ENCODE measurements around the gene SOS1.

SOS1 gene

GRCh38 chr2:39099870-39100728, 20.8 kb downstream of the SOS1 start:
- Mint-ChIP-seq H3K9me3 (no peaks in the 10 kb centered on the region), H3K27me3 (ENCODE audit: low read depth) (no peaks in the 10 kb centered on the region), H3K36me3 (ENCODE audit: low read depth) (peaks cover 36% of the 10 kb centered on the region), H3K27ac (peak overlapping the region; percentile 72), H3K4me3 (peak overlapping the region; percentile 38), H3K4me1 (ENCODE audit: low read depth) (peaks cover 59% of the 10 kb centered on the region)

GRCh38 chr2:39099310-39099869, 21.5 kb downstream of the SOS1 start:
- Mint-ChIP-seq H3K4me1 (ENCODE audit: low read depth) (peaks cover 61% of the 10 kb centered on the region), H3K27ac (peak overlapping the region; percentile 72), H3K36me3 (ENCODE audit: low read depth) (peaks cover 34% of the 10 kb centered on the region), H3K4me3 (no peak overlapping the region), H3K9me3 (no peaks in the 10 kb centered on the region), H3K27me3 (ENCODE audit: low read depth) (no peaks in the 10 kb centered on the region)

GRCh38 chr2:39095624-39096023, 25.2 kb downstream of the SOS1 start:
- Mint-ChIP-seq H3K4me3 (no peak overlapping the region), H3K27ac (peak overlapping the region; percentile 68)

DNA sequence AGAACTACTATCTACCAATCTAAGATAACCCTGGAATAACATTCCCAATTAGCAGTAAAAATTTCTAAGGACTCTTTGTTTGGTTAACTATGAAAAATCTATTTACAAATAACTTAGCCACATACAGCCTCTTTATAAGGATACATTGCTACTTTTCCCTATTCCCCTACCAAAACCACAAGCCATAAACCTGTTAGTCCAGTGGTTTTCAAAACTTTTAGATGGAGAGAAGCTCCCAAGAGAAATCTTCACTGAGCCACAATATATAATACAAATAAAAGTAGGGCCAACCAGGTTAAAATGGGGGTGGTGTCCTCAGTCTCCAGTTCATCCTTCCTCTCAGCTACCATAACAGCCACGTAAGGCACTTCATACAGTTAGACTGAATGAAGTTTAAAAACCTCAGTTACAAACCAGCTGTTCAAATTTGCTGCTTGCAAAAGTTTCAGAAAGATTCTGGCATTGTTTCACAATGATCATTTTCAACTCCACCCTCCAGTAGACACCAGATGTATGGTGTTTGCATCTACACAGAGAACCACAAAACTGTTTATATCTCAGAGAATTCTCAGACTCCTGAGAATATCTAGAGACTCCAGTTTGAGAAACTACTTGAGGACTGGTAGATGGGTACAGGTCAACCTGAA, 26.0 kb downstream of the SOS1 start:
- H3K27me3 Mint-ChIP-seq (ENCODE audit: low read depth), result no peaks in the 10 kb centered on the region
- H3K9me3 Mint-ChIP-seq, result no peaks in the 10 kb centered on the region
- H3K36me3 Mint-ChIP-seq (ENCODE audit: low read depth), result peaks cover 31% of the 10 kb centered on the region
- H3K4me1 Mint-ChIP-seq (ENCODE audit: low read depth), result peaks cover 53% of the 10 kb centered on the region
- no peak overlapping the region for H3K4me3 Mint-ChIP-seq
- peak overlapping the region; percentile 68 for H3K27ac Mint-ChIP-seq

More at GRCh38 chr2:39095624-39096023, 25.2 kb downstream of the SOS1 start:
- H3K27me3 Mint-ChIP-seq (ENCODE audit: low read depth), result no peaks in the 10 kb centered on the region
- H3K4me1 Mint-ChIP-seq (ENCODE audit: low read depth), result peaks cover 60% of the 10 kb centered on the region
- no peaks in the 10 kb centered on the region for H3K9me3 Mint-ChIP-seq
- peaks cover 35% of the 10 kb centered on the region for H3K36me3 Mint-ChIP-seq (ENCODE audit: low read depth)

DNA sequence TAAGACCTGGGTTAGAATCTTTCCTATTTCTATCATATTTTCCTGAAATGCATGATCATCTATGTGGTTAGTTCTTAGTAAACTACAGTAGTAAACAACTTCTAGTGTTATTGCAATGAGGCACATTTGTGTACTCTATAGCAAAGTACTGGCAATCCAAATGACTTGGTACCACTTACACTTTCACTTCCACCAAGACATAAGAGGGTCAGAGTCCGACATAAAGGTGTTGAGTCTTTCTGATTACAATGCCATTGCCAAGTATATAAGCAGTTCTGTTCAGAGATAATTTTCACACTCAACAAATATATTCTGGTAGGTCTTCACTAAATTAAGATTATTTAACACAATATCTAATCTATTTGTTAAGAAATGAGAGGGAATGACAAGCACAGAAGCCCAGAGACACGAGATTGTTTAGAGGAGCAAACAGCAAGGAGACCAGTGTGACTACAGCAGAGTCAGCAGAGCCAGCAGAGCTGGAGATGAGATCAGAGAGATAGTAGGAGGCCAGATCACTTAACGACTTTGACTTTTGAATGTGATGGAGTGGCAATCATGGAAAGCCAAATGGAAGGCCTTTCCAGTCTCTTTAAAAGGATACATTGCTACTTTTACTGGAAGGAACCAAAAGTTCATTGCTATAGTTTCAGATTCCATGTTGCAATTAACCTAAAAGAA, 27.5 kb downstream of the SOS1 start:
- peaks cover 31% of the 10 kb centered on the region for H3K36me3 Mint-ChIP-seq (ENCODE audit: low read depth)
- H3K9me3 Mint-ChIP-seq, result no peaks in the 10 kb centered on the region
- peak overlapping the region; percentile 42 for H3K27ac Mint-ChIP-seq
- H3K27me3 Mint-ChIP-seq (ENCODE audit: low read depth), result no peaks in the 10 kb centered on the region
- H3K4me3 Mint-ChIP-seq, result no peak overlapping the region
- H3K4me1 Mint-ChIP-seq (ENCODE audit: low read depth), result peaks cover 43% of the 10 kb centered on the region

GRCh38 chr2:39091543-39091942, 29.3 kb downstream of the SOS1 start:
- H3K4me1 Mint-ChIP-seq (ENCODE audit: low read depth), result peaks cover 43% of the 10 kb centered on the region
- no peak overlapping the region for H3K27ac Mint-ChIP-seq
- no peaks in the 10 kb centered on the region for H3K9me3 Mint-ChIP-seq
- H3K36me3 Mint-ChIP-seq (ENCODE audit: low read depth), result peaks cover 30% of the 10 kb centered on the region
- no peak overlapping the region for H3K4me3 Mint-ChIP-seq
- H3K27me3 Mint-ChIP-seq (ENCODE audit: low read depth), result no peaks in the 10 kb centered on the region

DNA sequence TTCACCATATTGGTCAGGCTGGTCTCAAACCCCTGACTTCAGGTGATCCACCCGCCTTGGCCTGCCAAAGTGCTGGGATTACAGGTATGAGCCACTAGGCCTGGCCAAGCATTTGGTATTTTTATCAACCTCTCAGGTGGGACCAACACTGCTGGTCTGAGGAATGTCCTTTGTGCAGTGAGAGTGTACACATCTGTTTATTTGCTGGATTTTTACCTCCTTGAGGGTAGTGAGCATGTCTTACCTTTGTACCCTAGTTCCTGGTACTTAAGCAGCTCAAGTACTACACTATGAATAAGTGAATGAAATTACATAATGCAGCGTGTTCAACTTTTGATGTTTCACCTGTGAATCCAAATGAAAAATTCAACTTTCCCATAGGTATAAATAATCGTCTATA, 29.8 kb downstream of the SOS1 start:
- Mint-ChIP-seq H3K36me3 (ENCODE audit: low read depth) (peaks cover 31% of the 10 kb centered on the region), H3K4me3 (no peak overlapping the region), H3K4me1 (ENCODE audit: low read depth) (peaks cover 40% of the 10 kb centered on the region), H3K27me3 (ENCODE audit: low read depth) (no peaks in the 10 kb centered on the region), H3K27ac (no peak overlapping the region), H3K9me3 (no peaks in the 10 kb centered on the region)

GRCh38 chr2:39080152-39080551, 40.7 kb downstream of the SOS1 start:
- Mint-ChIP-seq H3K27me3 (ENCODE audit: low read depth) (no peaks in the 10 kb centered on the region), H3K4me1 (ENCODE audit: low read depth) (peaks cover 23% of the 10 kb centered on the region), H3K36me3 (ENCODE audit: low read depth) (peaks cover 13% of the 10 kb centered on the region), H3K27ac (no peak overlapping the region), H3K4me3 (no peak overlapping the region), H3K9me3 (no peaks in the 10 kb centered on the region)

DNA sequence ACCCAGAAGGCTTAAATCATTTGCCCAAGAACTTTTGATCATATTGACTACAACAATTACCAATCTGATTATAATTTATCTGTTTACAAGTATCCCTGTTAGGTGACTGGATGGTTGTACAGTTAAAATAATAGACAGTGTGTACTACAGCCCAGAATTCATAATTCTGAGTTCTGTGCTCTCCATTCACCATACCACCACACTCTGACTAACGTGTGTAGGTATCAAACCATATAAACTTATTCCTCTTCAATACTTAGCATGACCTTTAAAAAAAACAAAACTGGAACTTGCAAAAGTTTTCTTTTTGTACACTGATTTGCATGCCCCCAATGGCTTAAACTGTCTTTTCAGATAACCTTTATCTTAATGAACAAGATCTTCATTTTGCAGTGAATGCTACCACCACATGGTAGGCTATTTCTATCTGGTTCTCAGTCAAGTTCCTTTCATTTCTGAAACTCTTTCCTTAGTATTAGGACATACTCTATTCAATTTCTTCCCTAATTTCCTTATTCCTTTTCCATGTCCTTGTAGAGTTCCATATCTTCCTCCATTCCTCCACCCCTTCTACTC, 50.9 kb downstream of the SOS1 start:
- H3K4me1 Mint-ChIP-seq (ENCODE audit: low read depth), result peaks cover 28% of the 10 kb centered on the region
- no peak overlapping the region for H3K4me3 Mint-ChIP-seq
- no peaks in the 10 kb centered on the region for H3K27me3 Mint-ChIP-seq (ENCODE audit: low read depth)
- no peaks in the 10 kb centered on the region for H3K9me3 Mint-ChIP-seq
- H3K36me3 Mint-ChIP-seq (ENCODE audit: low read depth), result peaks cover 35% of the 10 kb centered on the region
- H3K27ac Mint-ChIP-seq, result no peak overlapping the region

- H3K36me3 Mint-ChIP-seq (ENCODE audit: low read depth), result peaks cover 30% of the 10 kb centered on the region
- H3K9me3 Mint-ChIP-seq, result no peaks in the 10 kb centered on the region
- no peak overlapping the region for H3K27ac Mint-ChIP-seq
- H3K4me3 Mint-ChIP-seq, result no peak overlapping the region
- H3K4me1 Mint-ChIP-seq (ENCODE audit: low read depth), result peaks cover 23% of the 10 kb centered on the region
- no peaks in the 10 kb centered on the region for H3K27me3 Mint-ChIP-seq (ENCODE audit: low read depth)
Measured at GRCh38 chr2:39069136-39069515, 51.7 kb downstream of the SOS1 start.

- Mint-ChIP-seq H3K27ac (peak overlapping the region; percentile 28), H3K4me1 (ENCODE audit: low read depth) (peaks cover 27% of the 10 kb centered on the region), H3K9me3 (no peaks in the 10 kb centered on the region), H3K4me3 (no peak overlapping the region), H3K27me3 (ENCODE audit: low read depth) (no peaks in the 10 kb centered on the region), H3K36me3 (ENCODE audit: low read depth) (peaks cover 29% of the 10 kb centered on the region)
Measured at GRCh38 chr2:39068299-39069135, 52.3 kb downstream of the SOS1 start.

DNA sequence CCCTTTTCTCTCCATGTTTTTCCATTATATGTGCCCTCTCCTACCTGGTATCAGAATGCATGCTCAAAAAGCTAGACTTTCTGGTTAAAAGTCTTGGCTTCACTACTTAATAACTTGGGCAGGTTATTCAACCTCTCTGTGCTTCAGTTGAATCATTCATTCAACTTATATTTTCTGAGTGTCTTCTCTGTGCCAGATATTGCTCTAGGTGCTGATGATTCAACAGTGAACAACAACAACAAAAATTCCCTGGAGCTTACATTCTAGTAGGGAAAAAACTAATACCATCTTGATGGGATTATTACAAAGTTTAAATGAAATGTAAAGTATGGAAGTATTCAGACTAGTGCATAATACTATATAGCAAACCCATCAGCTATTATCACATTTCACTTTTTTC, 55.2 kb downstream of the SOS1 start:
- peaks cover 38% of the 10 kb centered on the region for H3K36me3 Mint-ChIP-seq (ENCODE audit: low read depth)
- no peak overlapping the region for H3K27ac Mint-ChIP-seq
- H3K4me1 Mint-ChIP-seq (ENCODE audit: low read depth), result peaks cover 27% of the 10 kb centered on the region
- no peaks in the 10 kb centered on the region for H3K9me3 Mint-ChIP-seq
- H3K4me3 Mint-ChIP-seq, result no peak overlapping the region
- H3K27me3 Mint-ChIP-seq (ENCODE audit: low read depth), result no peaks in the 10 kb centered on the region

GRCh38 chr2:39062320-39062719, 58.5 kb downstream of the SOS1 start:
- Mint-ChIP-seq H3K4me1 (ENCODE audit: low read depth) (peaks cover 28% of the 10 kb centered on the region), H3K4me3 (no peak overlapping the region), H3K36me3 (ENCODE audit: low read depth) (peaks cover 30% of the 10 kb centered on the region), H3K9me3 (no peaks in the 10 kb centered on the region), H3K27me3 (ENCODE audit: low read depth) (no peaks in the 10 kb centered on the region), H3K27ac (peak overlapping the region; percentile 46)

All from T-helper 1 cell treated with Interleukin-12 subunit alpha and Interleukin-12 subunit beta and Interleukin-4 antibody, amounts not matched to agents 30 μg/mL and 1 μg/mL, for 36 hours (primary cell).